GOT3 (cell line): Measurements from ENCODE around the gene PSMC5.
"Not testable (repeated sequence)": the region's sequence is repeated elsewhere in the genome, so short reads cannot be mapped to it uniquely, and the experiment has no call there.

Experiments
- DNase-seq: peaks from one replicate; lab custom pipeline; 2025; ENCODE audit warnings: mixed read lengths; lab: John Stamatoyannopoulos, UW

The PSMC5 gene

DNA sequence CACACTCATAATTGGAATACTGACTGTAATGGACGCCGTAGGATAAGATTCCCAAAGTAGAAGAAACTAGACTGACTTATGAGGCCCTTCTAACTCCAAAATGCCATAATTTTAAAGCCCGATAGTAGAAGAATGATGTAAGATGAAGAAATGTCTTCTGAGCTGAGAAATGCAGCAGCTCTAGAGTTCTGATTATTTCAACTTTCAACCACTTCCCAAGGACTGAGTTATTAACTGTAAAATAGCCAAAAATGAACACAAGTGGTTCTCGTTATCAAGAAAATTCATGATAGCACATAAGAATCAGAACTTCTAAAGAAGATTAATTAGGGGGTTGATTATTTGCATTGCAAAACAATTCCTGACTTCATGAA lies 43.0 kb downstream of the PSMC5 start:
- not testable (repeated sequence) for DNase-seq

DNA sequence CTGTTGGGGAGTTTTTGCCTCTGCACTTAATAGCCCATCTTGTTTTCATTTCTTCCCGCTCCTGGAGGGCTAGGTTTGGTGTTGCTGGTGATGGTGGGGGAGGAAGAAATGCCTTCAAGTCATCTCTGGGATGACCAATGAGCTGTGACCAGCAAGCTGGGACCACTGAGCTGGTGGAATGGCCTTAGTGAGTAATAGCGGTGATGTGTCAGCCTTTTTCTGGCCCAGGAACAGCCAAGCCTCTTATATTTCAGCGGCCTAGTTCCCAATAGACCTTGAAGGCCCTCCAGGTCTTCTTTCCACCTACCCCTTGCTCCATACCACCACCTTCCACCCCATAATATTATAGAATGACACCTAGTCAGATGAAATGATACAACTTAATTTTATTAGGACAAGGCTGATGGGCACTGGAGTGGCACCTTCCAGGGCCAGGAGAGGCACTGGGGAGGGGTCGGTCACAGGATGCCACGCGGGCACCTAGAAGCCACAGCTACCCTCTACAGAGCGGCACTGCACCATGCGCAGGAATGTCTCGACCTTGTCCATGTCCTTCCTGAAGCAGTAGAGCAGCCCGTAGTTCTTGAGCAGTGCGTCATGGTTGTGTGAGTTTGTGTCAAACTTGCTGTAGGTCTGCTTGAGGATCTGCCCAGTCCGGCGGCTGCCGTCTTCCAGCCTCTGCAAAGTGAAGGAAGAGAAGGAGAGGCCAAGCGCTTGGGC lies 44.6 kb downstream of the PSMC5 start:
- DNase-seq, result not testable (repeated sequence)

DNA sequence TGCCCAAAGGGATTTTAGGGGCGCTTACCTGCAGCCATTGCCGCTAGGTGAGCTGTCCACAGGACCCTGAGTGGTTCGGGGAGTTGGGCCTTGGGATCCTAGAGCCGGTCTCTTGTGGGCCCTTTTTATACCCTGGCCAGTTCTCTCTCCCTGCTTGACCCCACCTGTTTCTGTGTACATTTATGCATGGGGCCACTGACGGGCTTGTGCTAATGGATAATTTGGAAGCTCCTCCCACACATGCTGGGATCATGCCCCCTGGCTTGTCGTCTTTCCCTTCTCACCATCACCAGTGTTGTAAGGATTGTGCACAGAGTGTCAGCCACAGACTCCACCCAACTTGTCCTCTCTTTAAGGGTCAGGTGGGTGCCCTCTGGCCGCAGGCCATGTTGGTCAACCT lies 46.3 kb downstream of the PSMC5 start, which contains the start of gene CSH2:
Gene CSH2, minus strand, starts transcription at position 101 of the 400 bp plus-strand sequence. Its CDS starts 63 bp downstream, at position 38.
- not testable (repeated sequence) for DNase-seq

DNA sequence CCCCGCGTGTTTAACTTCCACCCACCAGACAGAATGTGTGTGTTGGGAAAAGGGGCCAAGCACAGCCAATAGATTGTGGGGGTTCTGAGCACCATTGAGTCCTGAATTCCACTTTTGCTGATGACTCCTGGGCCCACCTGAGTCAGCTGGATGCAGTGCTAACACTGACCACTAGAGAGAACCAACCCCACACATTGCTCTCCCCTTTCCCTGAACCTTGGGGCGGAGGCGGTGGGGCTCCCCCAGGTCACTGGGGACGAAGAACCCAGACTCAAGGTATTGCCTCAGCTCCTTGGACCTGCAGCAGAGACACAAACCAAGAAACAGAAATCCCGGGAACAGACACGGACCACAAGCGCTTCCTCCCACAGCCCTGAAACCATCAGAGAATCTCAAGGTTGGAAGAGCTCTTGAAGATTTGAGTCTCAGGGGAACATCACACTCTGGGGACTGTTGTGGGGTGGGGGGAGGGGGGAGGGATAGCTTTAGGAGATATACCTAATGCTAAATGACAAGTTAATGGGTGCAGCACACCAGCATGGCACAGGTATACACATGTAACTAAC lies 46.9 kb downstream of the PSMC5 start:
- not testable (repeated sequence) for DNase-seq

DNA sequence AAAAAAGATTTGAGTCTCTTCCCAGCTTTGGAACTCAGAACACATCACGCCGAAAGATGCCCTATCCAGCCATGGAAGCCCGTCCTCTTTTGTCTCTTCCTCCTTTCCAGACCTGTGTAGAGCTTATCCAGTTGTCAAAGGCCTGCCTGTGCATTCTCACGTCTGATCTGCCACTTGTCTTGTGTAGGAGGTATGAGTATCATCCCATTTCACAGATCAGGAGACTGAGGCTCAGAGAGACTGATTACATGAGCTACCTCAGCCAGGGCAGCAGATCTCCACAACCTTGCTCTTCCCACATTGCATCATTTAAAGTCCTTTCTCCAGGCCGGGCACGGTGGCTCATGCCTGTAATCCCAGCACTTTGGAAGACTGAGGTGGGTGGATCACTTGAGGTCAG lies 47.5 kb downstream of the PSMC5 start:
- DNase-seq, result not testable (repeated sequence)

DNA sequence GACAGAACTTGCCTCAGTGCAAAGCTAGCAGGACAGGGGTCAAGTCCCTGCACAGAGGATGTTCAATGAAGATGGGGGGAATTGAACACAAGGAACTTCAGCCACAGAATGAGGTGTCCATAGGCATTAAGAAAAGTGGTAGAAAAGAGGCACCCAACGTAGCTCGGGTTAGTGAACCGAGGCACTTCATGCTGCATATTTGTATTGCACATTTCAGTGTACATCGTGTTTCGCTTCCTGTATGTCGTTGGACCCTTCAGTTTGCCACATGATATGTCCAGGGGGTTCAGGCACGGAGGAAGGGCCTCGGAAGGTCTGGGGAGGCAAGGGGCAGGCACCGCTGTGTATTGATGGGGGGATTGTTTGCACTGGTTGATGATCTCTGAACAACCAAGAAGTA lies 51.2 kb downstream of the PSMC5 start:
- not testable (repeated sequence) for DNase-seq

DNA sequence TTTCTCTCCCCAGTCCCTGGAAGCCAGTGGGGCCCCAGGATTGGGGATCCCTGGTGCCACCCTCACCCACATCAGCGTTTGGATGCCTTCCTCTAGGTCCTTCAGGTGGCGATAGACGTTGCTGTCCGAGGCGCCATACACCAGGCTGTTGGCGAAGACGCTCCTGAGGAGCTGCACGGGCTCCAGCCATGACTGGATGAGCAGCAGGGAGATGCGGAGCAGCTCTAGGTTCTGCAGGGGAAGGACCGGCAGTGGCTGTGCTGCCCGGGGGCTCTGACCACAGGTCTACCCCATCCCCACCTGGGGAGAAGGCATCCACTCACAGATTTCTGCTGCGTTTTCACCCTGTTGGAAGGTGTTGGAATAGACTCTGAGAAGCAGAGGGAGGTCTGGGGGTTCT lies 53.5 kb downstream of the PSMC5 start:
- no peak for DNase-seq

DNA sequence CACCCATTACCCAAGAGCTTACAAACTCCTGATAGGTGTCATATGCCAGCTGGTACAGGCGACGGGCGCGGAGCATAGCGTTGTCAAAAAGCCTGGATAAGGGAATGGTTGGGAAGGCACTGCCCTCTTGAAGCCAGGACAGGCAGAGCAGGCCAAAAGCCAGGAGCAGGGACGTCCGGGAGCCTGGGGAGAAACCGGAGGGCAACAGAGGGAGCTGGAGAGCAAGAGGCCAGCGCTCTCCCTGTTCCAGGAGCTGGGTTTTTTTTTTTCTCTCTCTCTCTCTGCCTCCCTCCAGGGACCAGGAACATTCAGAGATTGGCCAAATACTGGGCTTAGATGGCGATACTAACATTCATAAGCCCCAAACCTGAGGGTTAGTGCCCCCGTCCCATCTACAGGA lies 54.1 kb downstream of the PSMC5 start:
- DNase-seq, result not testable (repeated sequence)
